Measurements from ENCODE around the gene NR1D1.

Gene NR1D1

GRCh38 chr17:40111221-40112128 is 11.1 kb upstream of the NR1D1 start:
- in situ Hi-C loops (cut with MboI; ENCODE audit: low sequenced_read_pairs) = no loop called here

GRCh38 chr17:40110026-40110845 is 9.8 kb upstream of the NR1D1 start:
- in situ Hi-C loops (cut with MboI; ENCODE audit: low sequenced_read_pairs) = no loop called here

- in situ Hi-C loops (cut with MboI; ENCODE audit: low sequenced_read_pairs) = no loop called here
Observed at GRCh38 chr17:40108970-40109824, 8.8 kb upstream of the NR1D1 start.

GRCh38 chr17:40107522-40108174 is 7.3 kb upstream of the NR1D1 start:
- in situ Hi-C loops (cut with MboI; ENCODE audit: low sequenced_read_pairs) = no loop called here

- in situ Hi-C loops (cut with MboI; ENCODE audit: low sequenced_read_pairs) = no loop called here
Observed at GRCh38 chr17:40106760-40107521, 6.6 kb upstream of the NR1D1 start.

- in situ Hi-C loops (cut with MboI; ENCODE audit: low sequenced_read_pairs) = no loop called here
Observed at GRCh38 chr17:40105861-40106759, 5.7 kb upstream of the NR1D1 start.

- in situ Hi-C loops (cut with MboI; ENCODE audit: low sequenced_read_pairs) = no loop called here
Observed at GRCh38 chr17:40104594-40105486, 4.5 kb upstream of the NR1D1 start.

- in situ Hi-C loops (cut with MboI; ENCODE audit: low sequenced_read_pairs) = no loop called here
Observed at GRCh38 chr17:40103688-40104087, 3.3 kb upstream of the NR1D1 start.

GRCh38 chr17:40103071-40103661 is 2.8 kb upstream of the NR1D1 start:
- in situ Hi-C loops (cut with MboI; ENCODE audit: low sequenced_read_pairs) = no loop called here

GRCh38 chr17:40101367-40102210 is 1.2 kb upstream of the NR1D1 start:
- in situ Hi-C loops (cut with MboI; ENCODE audit: low sequenced_read_pairs) = no loop called here

- in situ Hi-C loops (cut with MboI; ENCODE audit: low sequenced_read_pairs) = no loop called here
Observed at GRCh38 chr17:40100669-40101366, 429 bp upstream of the NR1D1 start.

GRCh38 chr17:40099619-40100418 is 570 bp downstream of the NR1D1 start:
- in situ Hi-C loops (cut with MboI; ENCODE audit: low sequenced_read_pairs) = no loop called here

GRCh38 chr17:40098846-40099618 is 1.4 kb downstream of the NR1D1 start:
- in situ Hi-C loops (cut with MboI; ENCODE audit: low sequenced_read_pairs) = no loop called here
